DOHH2 (cell line): ENCODE results near the gene FNDC3B.

Experiments
- CTCF ChIP-seq: fragments of 200-600 bp; sonication (generic); IDR thresholded peaks from one replicate; pipeline ENCODE4 v1.5.1; 2014; ENCODE audit warnings: antibody characterized with exemption, mild to moderate bottlenecking, low read depth, low read length; ENCODE audit not compliant: poor library complexity, severe bottlenecking
- EZH2phosphoT487 ChIP-seq: fragments of 200-600 bp; sonication (generic); IDR thresholded peaks from 2 replicates; pipeline ENCODE4 v1.6.1; 2017; ENCODE audit warnings: borderline replicate concordance, mild to moderate bottlenecking, antibody characterized with exemption, low read length, moderate library complexity, mixed read lengths

GRCh38 chr3:172065527-172065926 is 26.1 kb downstream of the FNDC3B start:
- no peak for TF ChIP-seq CTCF
- no peak for TF ChIP-seq EZH2phosphoT487
